Smooth muscle cell (in vitro differentiated cells): ENCODE measurements around the gene TBC1D16. TPM values are rescaled to one million over a fixed set of nuclear protein-coding genes. Genes with fewer than 3 reads are reported as not detected.

ENCODE experiments used
- DNase-seq: peaks from one replicate; lab custom pipeline; 2025; ENCODE audit not compliant: unreplicated experiment; lab: John Stamatoyannopoulos, UW
- H2AFZ ChIP-seq: fragments of 200-600 bp; sonication (generic); 2 replicates; pipeline ENCODE4 v1.6.0; 2016; ENCODE audit warnings: antibody characterized with exemption, low read depth, mild to moderate bottlenecking
- H3F3A ChIP-seq: fragments of 200-600 bp; sonication (generic); 2 replicates; pipeline ENCODE4 v1.6.0; 2017; ENCODE audit warnings: antibody characterized with exemption, low read depth
- H3K27ac ChIP-seq: fragments of 200-600 bp; sonication (generic); 2 replicates; pipeline ENCODE4 v1.5.1; 2016; ENCODE audit warnings: low read depth, mild to moderate bottlenecking
- H3K27me3 ChIP-seq: fragments of 200-600 bp; sonication (generic); 2 replicates; pipeline ENCODE4 v1.6.1; 2016; ENCODE audit warnings: low read depth, mild to moderate bottlenecking
- H3K36me3 ChIP-seq: fragments of 200-600 bp; sonication (generic); 2 replicates; pipeline ENCODE4 v1.5.1; 2016; ENCODE audit warnings: low read depth
- H3K4me1 ChIP-seq: fragments of 200-600 bp; sonication (generic); 2 replicates; pipeline ENCODE4 v1.5.1; 2016; ENCODE audit warnings: low read depth
- H3K4me2 ChIP-seq: fragments of 200-600 bp; sonication (generic); 2 replicates; pipeline ENCODE4 v1.6.0; 2016; ENCODE audit warnings: mild to moderate bottlenecking
- H3K4me3 ChIP-seq: fragments of 200-600 bp; sonication (generic); 2 replicates; pipeline ENCODE4 v1.5.1; 2016; ENCODE audit warnings: mild to moderate bottlenecking
- H3K79me2 ChIP-seq: fragments of 200-600 bp; sonication (generic); 2 replicates; pipeline ENCODE4 v1.6.0; 2016; ENCODE audit warnings: low read depth, mild to moderate bottlenecking
- H3K9ac ChIP-seq: fragments of 200-600 bp; sonication (generic); 2 replicates; pipeline ENCODE4 v1.6.0; 2016; ENCODE audit warnings: low read depth
- H3K9me3 ChIP-seq: fragments of 200-600 bp; sonication (generic); replicated peaks from 2 replicates; pipeline ENCODE4 v1.5.1; 2016; ENCODE audit warnings: low read depth
- H4K20me1 ChIP-seq: fragments of 200-600 bp; sonication (generic); 2 replicates; pipeline ENCODE4 v1.6.0; 2016; ENCODE audit warnings: low read depth
- CTCF ChIP-seq: fragments of 200-600 bp; sonication (generic); IDR thresholded peaks from 2 replicates; pipeline ENCODE4 v1.5.1; 2017; ENCODE audit warnings: borderline replicate concordance, mild to moderate bottlenecking, antibody characterized with exemption; ENCODE audit not compliant: insufficient read depth, poor library complexity, severe bottlenecking
- WGBS: methylation state at CpG from one replicate; pipeline ENCODE4 v1.1.7; 2016; ENCODE audit warnings: low lambda C conversion rate; 5-methylcytosine and 5-hydroxymethylcytosine counted together
- polyA plus RNA-seq: library from polyadenylated mRNA; unstranded; fragments of >200 nt; fragmentation: Nextera tagmentation; extraction: Ambion mirVana; gene quantifications from 2 replicates; pipeline ENCODE4 v1.2.1, GENCODE V29; 2016
- total RNA-seq: library from RNA; depleted of rRNA; stranded (reverse); fragments of >200 nt; gene quantifications from 2 replicates; pipeline ENCODE4 v1.2.3, GENCODE V29; 2014

The TBC1D16 gene
- total and polyA plus RNA-seq, 2 experiments from 2014 or later = 17.4 to 24.6 TPM

- no peaks in the 10 kb centered on the region for H3K27me3 ChIP-seq
- H3K9me3 ChIP-seq = no peaks in the 10 kb centered on the region
- no peaks in the 10 kb centered on the region for H3K36me3 ChIP-seq
- peaks cover 31% of the 10 kb centered on the region for H4K20me1 ChIP-seq
- WGBS = 96% methylated on average over 10 of the region's 10 CpGs
- no peak for DNase-seq
- H3F3A ChIP-seq = peaks cover 22% of the 10 kb centered on the region
- TF ChIP-seq CTCF = no peak
- peaks cover 5% of the 10 kb centered on the region for H3K79me2 ChIP-seq
- H3K4me3 ChIP-seq = no peak overlapping the region
- no peak overlapping the region for H3K9ac ChIP-seq
- H3K4me1 ChIP-seq = peaks cover 36% of the 10 kb centered on the region
- no peak overlapping the region for H3K4me2 ChIP-seq
- H3K27ac ChIP-seq = no peak overlapping the region
- no peak overlapping the region for H2AFZ ChIP-seq
Observed at GRCh38 chr17:79948406-79948944, 87.2 kb downstream of the TBC1D16 start.

- no peak for DNase-seq
- peaks cover 21% of the 10 kb centered on the region for H4K20me1 ChIP-seq
- H3K27ac ChIP-seq = no peak overlapping the region
- H3K79me2 ChIP-seq = no peaks in the 10 kb centered on the region
- H3K9me3 ChIP-seq = no peaks in the 10 kb centered on the region
- H3K4me3 ChIP-seq = no peak overlapping the region
- TF ChIP-seq CTCF = no peak
- H3K27me3 ChIP-seq = no peaks in the 10 kb centered on the region
- H3K9ac ChIP-seq = no peak overlapping the region
- 95% methylated on average over 27 of the region's 31 CpGs for WGBS
- no peaks in the 10 kb centered on the region for H3K36me3 ChIP-seq
- H2AFZ ChIP-seq = no peak overlapping the region
- peaks cover 13% of the 10 kb centered on the region for H3F3A ChIP-seq
- H3K4me1 ChIP-seq = peaks cover 34% of the 10 kb centered on the region
- no peak overlapping the region for H3K4me2 ChIP-seq
Observed at GRCh38 chr17:79947351-79948031, 88.2 kb downstream of the TBC1D16 start.

GRCh38 chr17:79946352-79947231 is 89.1 kb downstream of the TBC1D16 start:
- no peak overlapping the region for H3K27ac ChIP-seq
- H3K79me2 ChIP-seq = no peaks in the 10 kb centered on the region
- TF ChIP-seq CTCF = no peak
- H3K4me3 ChIP-seq = no peak overlapping the region
- no peak overlapping the region for H3K9ac ChIP-seq
- no peak for DNase-seq
- peaks cover 25% of the 10 kb centered on the region for H3K4me1 ChIP-seq
- H3K36me3 ChIP-seq = no peaks in the 10 kb centered on the region
- peaks cover 13% of the 10 kb centered on the region for H4K20me1 ChIP-seq
- no peaks in the 10 kb centered on the region for H3K27me3 ChIP-seq
- WGBS = 94% methylated on average over 25 of the region's 25 CpGs
- no peaks in the 10 kb centered on the region for H3K9me3 ChIP-seq
- peaks cover 8% of the 10 kb centered on the region for H3F3A ChIP-seq
- H3K4me2 ChIP-seq = no peak overlapping the region
- H2AFZ ChIP-seq = no peak overlapping the region
